Lung (tissue), 12 donors: ENCODE data around the gene MRRF. TPM values are rescaled to one million over a fixed set of nuclear protein-coding genes. Genes with fewer than 3 reads are reported as not detected.

Experiments
- ATAC-seq: fragments of 200-7000 bp; cut with Tn5 transposase; one replicate; pipeline ENCODE4 v1.9.1; 2020; ENCODE audit warnings: moderate number of reproducible peaks; ENCODE audit not compliant: insufficient read depth, low FRiP score
- DNase-seq, 3 donors: peaks; one replicate each; pipeline ENCODE4 v3.0.0-alpha.2; 2013 to 2017
- H3K27ac ChIP-seq, 2 donors: one replicate each; pipeline ENCODE4 v1.5.1; 2013; ENCODE audit warnings: mild to moderate bottlenecking in 2 of 2, moderate library complexity in 2 of 2, control low read depth in 1 of 2, inconsistent platforms in 1 of 2, low read depth in 1 of 2, low read length in 1 of 2
- H3K27me3 ChIP-seq, 3 donors: one replicate each; pipeline ENCODE4 v1.5.1; 2013; ENCODE audit warnings: low read length in 2 of 3; ENCODE audit not compliant: control insufficient read depth in 3 of 3, insufficient read depth in 3 of 3
- H3K36me3 ChIP-seq, 4 donors: one replicate each; pipeline ENCODE4 v1.5.1; 2013; ENCODE audit warnings: low read length in 4 of 4, mild to moderate bottlenecking in 1 of 4, moderate library complexity in 1 of 4; ENCODE audit not compliant: control insufficient read depth in 4 of 4, insufficient read depth in 4 of 4
- H3K4me1 ChIP-seq, 5 donors: one replicate each; pipeline ENCODE4 v1.5.1; 2013; ENCODE audit warnings: low read length in 5 of 5, mild to moderate bottlenecking in 2 of 5, moderate library complexity in 1 of 5; ENCODE audit not compliant: control insufficient read depth in 5 of 5, insufficient read depth in 5 of 5
- H3K4me3 ChIP-seq: one replicate; pipeline ENCODE4 v1.5.1; 2013; ENCODE audit warnings: mild to moderate bottlenecking, control low read depth, moderate library complexity
- H3K9ac ChIP-seq, 2 donors: one replicate each; pipeline ENCODE4 v1.5.1; 2013; ENCODE audit warnings: low read length in 2 of 2, control low read depth in 1 of 2; ENCODE audit not compliant: insufficient read depth in 1 of 2
- H3K9me3 ChIP-seq, 4 donors: one replicate each; pipeline ENCODE4 v1.5.1; 2013; ENCODE audit warnings: low read length in 3 of 4, mild to moderate bottlenecking in 1 of 4, moderate library complexity in 1 of 4; ENCODE audit not compliant: control insufficient read depth in 4 of 4, insufficient read depth in 3 of 4
- CTCF ChIP-seq: IDR thresholded peaks from 2 replicates; pipeline ENCODE4 v1.5.1; 2012; ENCODE audit warnings: mild to moderate bottlenecking; ENCODE audit errors: control extremely low read depth, extremely low read depth
- WGBS, 2 donors: extraction: QIAGEN DNeasy Blood & Tissue Kit; methylation state at CpG; one replicate each; pipeline ENCODE4 v1.1.7; 2013; 5-methylcytosine and 5-hydroxymethylcytosine counted together
- polyA plus RNA-seq, 2 donors: library from polyadenylated mRNA; stranded (reverse); fragments of 200-250 nt; gene quantifications; one replicate each; pipeline ENCODE4 v1.2.1, GENCODE V29; 2013
- total RNA-seq, 2 donors: library from RNA; depleted of rRNA in 1 of 2; stranded (reverse); fragments of >200 nt in 1 of 2; gene quantifications; one replicate each; pipeline ENCODE4 v1.2.1, GENCODE V29; 2014 to 2021
- donor health status: control.
- donor health status: control.
- donor health status: Bipolar disorder and iron deficiency.
- donor health status: healthy.
- donor health status: DM: yes; HTN: yes; CAD: no.

MRRF gene
- total and polyA plus RNA-seq, 4 donors: 22.3 to 43.9 (median 31.1) TPM

DNA sequence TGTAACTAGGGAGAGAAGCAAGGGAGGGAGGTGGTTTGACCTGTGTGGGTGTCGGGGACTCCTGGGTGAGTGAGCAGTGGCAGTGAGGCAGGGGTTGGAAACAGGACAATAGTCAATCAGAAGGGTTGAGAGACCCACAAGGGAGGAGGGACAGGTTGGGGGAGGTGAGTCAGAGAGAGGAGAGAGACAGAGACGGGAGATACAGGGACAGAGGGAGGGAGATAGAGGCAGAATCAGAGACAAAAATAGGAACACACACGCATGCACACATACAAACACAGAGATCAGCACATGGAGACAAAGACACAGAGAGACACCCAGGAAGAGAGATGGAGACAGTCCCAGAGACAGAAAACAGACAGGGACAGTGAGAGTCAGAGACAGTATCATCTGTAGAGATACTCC, 66.8 kb downstream of the MRRF start:
- H3K4me3 ChIP-seq: no peak overlapping the region
- no peak for ATAC-seq
- H3K4me1 ChIP-seq: peaks cover 0 to 10% (median 0%) of the 10 kb centered on the region in 5 donors
- H3K27ac ChIP-seq: no peak overlapping the region
- no peak overlapping the region for H3K9ac ChIP-seq
- H3K27me3 ChIP-seq: peaks cover 0 to 2% (median 0%) of the 10 kb centered on the region in 3 donors
- TF ChIP-seq CTCF: no peak
- DNase-seq: no peak
- 80 to 84% methylated on average over 3 of the region's 3 CpGs for WGBS, 2 donors
- H3K36me3 ChIP-seq: peaks cover 0 to 5% (median 1%) of the 10 kb centered on the region in 4 donors
- no peaks in the 10 kb centered on the region for H3K9me3 ChIP-seq

DNA sequence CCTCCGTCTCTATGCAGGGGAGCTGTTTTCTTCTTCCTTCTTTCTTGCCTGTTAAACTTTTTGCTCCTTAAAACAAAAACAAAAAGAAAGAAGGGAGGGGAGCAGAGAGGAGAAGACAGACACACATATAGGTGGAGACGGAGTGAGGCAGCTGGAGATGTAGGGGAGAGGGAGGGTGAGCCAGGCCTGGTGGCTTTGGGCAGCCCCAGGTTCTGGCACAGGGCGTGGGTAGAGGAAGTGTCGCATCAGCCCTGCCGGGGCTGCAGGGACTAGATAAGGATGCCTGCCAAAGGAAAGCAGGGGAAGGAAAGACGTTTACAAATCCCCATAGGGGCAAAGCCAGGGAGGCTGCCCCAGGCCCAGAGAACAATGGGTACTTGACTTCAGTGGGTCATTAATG, 67.4 kb downstream of the MRRF start:
- Histone ChIP-seq H3K4me1 (peaks cover 0 to 10% (median 0%) of the 10 kb centered on the region in 5 donors), H3K36me3 (peaks cover 0 to 3% (median 0%) of the 10 kb centered on the region in 4 donors), H3K27me3 (peaks cover 0 to 2% (median 0%) of the 10 kb centered on the region in 3 donors), H3K4me3 (no peak overlapping the region), H3K9me3 (no peaks in the 10 kb centered on the region), H3K27ac (peak overlapping the region in 1 of 2 donors; percentile 23), H3K9ac (no peak overlapping the region)
- TF ChIP-seq CTCF: no peak
- 21 to 31% methylated on average over 6 of the region's 6 CpGs for WGBS, 2 donors
- ATAC-seq (no peak), DNase-seq (peak in 1 of 3 donors; percentile 21)

- H3K36me3 ChIP-seq: peaks cover 0 to 3% (median 0%) of the 10 kb centered on the region in 4 donors
- peak overlapping the region in 1 of 2 donors; percentile 23 for H3K27ac ChIP-seq
- ATAC-seq: no peak
- TF ChIP-seq CTCF: no peak
- DNase-seq: no peak
- H3K27me3 ChIP-seq: peaks cover 0 to 2% (median 0%) of the 10 kb centered on the region in 3 donors
- WGBS, 2 donors: 65 to 67% methylated on average over 7 of the region's 7 CpGs
- H3K9ac ChIP-seq: no peak overlapping the region
- no peak overlapping the region for H3K4me3 ChIP-seq
- peaks cover 0 to 10% (median 0%) of the 10 kb centered on the region in 5 donors for H3K4me1 ChIP-seq
- H3K9me3 ChIP-seq: no peaks in the 10 kb centered on the region
Measured at GRCh38 chr9:122332644-122333043, 68.0 kb downstream of the MRRF start.
